NCI-H82 (cell line): Measurements from ENCODE around the gene TSKS.
A peak's percentile ranks its signal among the peaks of the same experiment; 100 is the strongest.
"Not testable (repeated sequence)": the region's sequence is repeated elsewhere in the genome, so short reads cannot be mapped to it uniquely, and the experiment has no call there.

Source experiments
- DNase-seq: peaks from one replicate; lab custom pipeline; 2025; lab: John Stamatoyannopoulos, UW

The TSKS gene

GRCh38 chr19:49766007-49766929 is 3.2 kb upstream of the TSKS start:
- peak; percentile 100 for DNase-seq

GRCh38 chr19:49764341-49764740 is 1.2 kb upstream of the TSKS start:
- DNase-seq, result no peak

GRCh38 chr19:49761625-49762311 is 1.3 kb downstream of the TSKS start:
- peak; percentile 14 for DNase-seq

DNA sequence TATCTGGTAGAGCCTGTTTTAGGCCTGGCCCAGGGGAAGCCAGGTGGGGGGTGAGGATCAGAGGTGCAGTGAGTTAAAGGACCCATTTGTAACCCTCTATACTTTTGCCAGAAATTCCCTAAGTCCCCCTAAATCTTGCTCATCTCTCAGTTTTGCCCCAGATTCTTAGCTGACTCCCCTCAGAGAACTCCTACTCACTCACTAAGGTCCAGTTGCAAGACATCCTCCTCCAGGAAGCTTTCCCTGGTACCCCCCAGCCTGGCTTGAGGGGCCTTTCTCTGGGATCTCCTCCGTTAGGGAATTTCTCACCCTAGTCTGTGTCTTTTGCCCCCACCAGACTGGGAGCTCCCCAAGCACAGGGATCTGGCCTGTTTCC is 1.9 kb downstream of the TSKS start:
- no peak for DNase-seq

DNA sequence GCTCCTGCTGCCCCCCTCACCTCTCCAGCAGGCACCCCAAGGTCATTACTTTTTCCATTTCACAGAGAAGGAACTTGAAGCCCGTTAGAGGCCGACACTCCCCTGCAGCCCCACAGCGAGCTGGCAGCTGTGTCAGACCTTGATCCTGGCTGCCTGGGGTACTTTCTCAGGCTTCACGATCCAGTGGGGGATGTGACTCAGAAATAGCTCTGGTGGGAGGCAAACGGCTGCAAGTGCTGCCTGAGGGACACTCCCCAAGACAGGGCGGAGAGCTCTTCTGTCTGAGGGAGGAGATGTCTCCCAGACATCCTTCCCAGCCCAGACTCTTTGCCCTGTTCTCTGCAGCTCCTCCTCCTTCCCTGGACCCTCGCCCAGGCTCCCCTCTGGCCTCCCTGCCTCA is 4.8 kb downstream of the TSKS start:
- DNase-seq, result no peak

- no peak for DNase-seq
These were observed 7.2 kb downstream of the TSKS start for GRCh38 chr19:49755956-49756355.

DNA sequence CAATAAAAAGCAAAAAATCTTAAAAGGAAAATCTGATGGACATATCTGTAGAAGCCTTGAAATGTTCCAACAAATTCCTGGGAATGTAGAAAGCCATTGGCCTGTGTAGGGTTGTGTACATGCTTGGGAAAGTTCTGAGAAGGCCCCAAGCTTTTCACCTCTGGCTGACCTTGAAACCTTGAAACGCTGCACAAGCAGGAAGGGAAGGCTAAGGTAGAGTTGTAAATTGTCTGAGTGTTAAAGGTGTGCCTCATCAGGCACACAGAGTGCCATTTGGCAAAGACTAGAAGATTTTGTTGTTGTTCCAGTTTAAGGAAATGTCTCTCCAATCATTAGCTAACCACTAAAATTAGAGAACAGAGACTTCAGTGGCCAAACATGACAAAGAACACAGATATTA is 10.4 kb downstream of the TSKS start:
- DNase-seq, result no peak

GRCh38 chr19:49749771-49750170 is 13.3 kb downstream of the TSKS start:
- DNase-seq, result no peak

GRCh38 chr19:49749055-49749716 is 13.9 kb downstream of the TSKS start:
- DNase-seq, result peak; percentile 33

- DNase-seq, result peak; percentile 35
These were observed 16.7 kb downstream of the TSKS start for GRCh38 chr19:49746206-49746958.

- DNase-seq, result peak; percentile 26
These were observed 18.1 kb downstream of the TSKS start for GRCh38 chr19:49744946-49745381.

DNA sequence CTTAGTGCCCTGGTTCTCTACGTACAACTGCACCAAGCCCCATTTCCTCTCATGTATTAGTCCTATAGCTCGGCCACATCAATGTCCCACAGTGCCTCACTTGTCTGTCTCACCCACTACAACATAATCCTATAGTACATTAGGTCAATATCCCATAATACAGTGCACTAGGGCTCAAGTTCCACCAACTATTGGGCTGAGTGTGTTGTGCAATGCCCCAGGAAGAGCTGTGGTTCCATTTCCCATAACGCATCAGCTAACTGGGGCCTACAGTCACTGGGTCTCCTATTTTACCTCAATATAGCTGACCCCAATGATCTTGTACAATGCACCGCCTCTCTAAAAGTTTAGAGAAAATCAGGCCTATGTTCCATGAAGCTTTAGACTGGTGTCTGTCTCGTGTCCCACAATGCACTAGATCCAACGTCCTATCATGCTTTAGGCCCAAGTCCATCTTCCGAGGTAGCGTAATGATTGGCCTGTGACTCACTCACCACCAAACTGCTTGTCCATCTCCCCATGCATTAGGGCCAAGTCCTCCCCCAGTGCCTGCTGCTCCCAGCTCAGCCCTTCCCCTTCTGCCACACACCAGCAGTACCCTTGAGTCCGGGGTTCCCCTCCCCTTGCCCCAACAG is 21.8 kb downstream of the TSKS start:
- no peak for DNase-seq

DNA sequence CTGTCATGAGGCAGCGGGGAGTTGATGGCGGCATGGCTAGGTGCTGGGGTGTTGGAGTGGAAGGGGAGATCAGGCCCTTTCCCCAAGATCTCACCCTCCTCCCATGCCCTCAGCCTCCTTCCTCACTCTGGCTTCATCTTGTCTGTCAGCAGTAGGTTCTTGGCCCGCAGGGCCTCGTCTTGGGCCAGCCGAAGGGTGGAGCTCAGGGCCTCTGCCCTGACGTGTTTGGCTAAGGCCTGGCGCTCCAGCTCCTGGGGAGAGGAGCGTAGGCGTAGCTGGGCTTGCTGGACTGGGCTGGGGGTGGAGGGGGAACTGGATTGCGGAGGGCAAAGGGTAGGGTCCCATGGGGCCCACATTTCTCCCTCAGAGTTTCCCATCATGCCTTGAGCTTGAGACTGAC is 23.2 kb downstream of the TSKS start:
- DNase-seq, result no peak

DNA sequence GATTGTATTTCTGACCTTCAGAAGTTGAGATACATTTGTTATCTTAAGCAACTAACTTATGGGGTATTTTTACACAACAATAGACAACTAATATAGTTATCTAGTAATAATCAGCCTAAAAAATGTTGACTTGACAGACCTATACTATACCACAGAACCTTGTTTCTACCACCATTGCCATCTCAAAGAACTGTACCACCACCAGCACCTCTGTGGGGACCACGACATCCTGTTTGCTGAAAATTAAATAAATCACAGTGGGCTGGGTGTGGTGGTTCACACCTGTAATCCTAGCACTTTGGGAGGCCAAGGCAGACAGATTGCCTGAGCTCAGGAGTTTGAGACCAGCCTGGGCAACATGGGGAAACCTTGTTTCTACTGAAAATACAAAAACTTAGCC is 24.0 kb downstream of the TSKS start:
- no peak for DNase-seq

DNA sequence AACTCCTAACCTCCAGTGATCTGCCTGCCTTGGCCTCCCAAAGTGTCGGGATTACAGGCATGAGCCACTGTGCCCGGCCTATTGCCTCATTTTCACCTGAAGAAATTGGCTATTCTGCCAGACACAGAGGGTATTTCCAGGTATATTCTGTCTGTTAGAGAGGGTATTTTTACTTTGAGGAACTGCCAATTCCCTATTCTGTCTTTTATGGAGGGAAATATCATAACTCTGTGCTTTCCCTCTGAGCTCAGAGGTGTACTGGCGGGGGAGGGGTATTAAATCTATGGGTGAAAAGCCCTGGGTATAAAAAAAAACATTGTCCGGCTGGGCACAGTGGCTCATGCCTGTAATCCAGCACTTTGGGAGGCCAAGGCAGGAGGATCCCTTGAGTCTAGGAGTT is 24.8 kb downstream of the TSKS start:
- DNase-seq, result no peak

DNA sequence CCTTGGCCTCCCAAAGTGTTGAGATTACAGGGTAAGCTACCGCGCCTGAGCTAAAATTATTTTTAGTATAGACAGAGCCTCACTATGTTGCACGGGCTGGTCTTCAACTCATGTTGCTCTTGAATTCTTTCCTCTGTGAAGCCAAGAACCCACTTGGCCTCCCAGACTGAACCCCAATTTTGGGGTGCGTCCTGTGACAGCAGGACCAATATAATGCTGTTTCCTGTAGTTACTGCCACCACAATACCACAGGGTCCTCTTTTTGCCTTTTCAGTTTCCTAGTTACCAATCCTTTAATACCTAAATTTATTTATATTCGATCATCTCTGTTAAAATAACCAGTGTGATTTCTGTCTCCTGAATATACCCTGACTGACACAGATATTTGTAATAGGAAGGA is 32.9 kb downstream of the TSKS start:
- DNase-seq, result no peak

DNA sequence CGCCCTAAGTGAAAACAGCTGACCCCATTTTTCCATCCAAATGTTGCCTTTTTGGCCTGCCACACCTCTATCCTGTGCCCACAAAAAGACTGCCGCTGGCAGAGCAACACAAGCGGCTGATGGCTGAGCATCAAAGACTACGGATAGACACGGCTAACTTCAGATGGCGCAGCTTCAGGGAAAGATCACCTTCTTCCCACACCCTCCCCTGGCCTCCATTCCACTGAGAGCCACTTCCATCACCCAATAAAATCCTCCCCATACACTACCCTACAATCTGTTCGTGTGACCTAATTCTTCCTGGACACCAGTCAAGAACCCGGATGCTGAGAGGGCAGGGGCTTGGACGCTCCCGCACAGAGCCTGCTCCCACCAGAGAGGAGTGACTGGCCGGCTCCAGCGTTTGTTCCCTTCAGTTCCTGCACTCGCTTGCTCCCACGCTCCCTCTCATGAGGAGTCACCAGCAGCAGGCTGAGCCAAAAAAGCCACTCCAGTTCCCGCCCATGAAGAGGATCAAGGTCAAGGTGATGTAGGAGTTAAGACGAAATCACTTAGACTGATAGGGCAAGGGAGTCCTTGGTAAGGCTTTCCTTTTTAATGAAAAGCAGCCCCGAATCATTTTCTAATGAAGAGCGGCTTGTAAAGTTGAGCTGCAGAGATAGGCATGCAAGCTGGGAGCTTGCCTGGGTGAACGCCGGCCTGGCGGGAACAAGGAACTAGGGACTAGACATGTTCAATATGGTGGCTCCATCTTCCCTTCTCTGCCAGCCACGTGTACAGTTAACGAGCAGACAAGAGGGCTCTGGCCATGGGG is 35.7 kb downstream of the TSKS start:
- DNase-seq, result peak; percentile 74

GRCh38 chr19:49719420-49719819 is 43.7 kb downstream of the TSKS start:
- not testable (repeated sequence) for DNase-seq

GRCh38 chr19:49718991-49719390 is 44.1 kb downstream of the TSKS start:
- no peak for DNase-seq

- no peak for DNase-seq
These were observed 44.6 kb downstream of the TSKS start for GRCh38 chr19:49718511-49718910.

- DNase-seq, result no peak
These were observed 47.0 kb downstream of the TSKS start for GRCh38 chr19:49716154-49716553.
